Hematopoietic multipotent progenitor cell treated with erythropoietin and hydrocortisone succinate and interleukin-3 and kit ligand, for 17 days (in vitro differentiated cells): ENCODE data around the gene NRXN2.
A peak's percentile ranks its signal among the peaks of the same experiment; 100 is the strongest.

Source experiments
- DNase-seq: peaks from one replicate; pipeline ENCODE4 v3.0.0-alpha.2; 2015; ENCODE audit warnings: low spot score

The NRXN2 gene

GRCh38 chr11:64743591-64744543 is 20.9 kb upstream of the NRXN2 start, which contains the start of gene RASGRP2:
Gene RASGRP2, minus strand, starts transcription at chr11:64744142. Its CDS starts 1,276 bp downstream, at chr11:64742866.
- DNase-seq = no peak

- peak; percentile 58 for DNase-seq
Observed at GRCh38 chr11:64742889-64743590, 20.0 kb upstream of the NRXN2 start.

GRCh38 chr11:64742087-64742888 is 19.3 kb upstream of the NRXN2 start:
- DNase-seq = no peak

- DNase-seq = no peak
Observed at GRCh38 chr11:64741375-64742086, 18.5 kb upstream of the NRXN2 start.

- no peak for DNase-seq
Observed at GRCh38 chr11:64739871-64740270, 16.9 kb upstream of the NRXN2 start.

- DNase-seq = no peak
Observed at GRCh38 chr11:64736654-64737053, 13.7 kb upstream of the NRXN2 start.

GRCh38 chr11:64735725-64736259 is 12.8 kb upstream of the NRXN2 start:
- no peak for DNase-seq

- DNase-seq = no peak
Observed at GRCh38 chr11:64734811-64735724, 12.1 kb upstream of the NRXN2 start.

GRCh38 chr11:64731601-64732000 is 8.6 kb upstream of the NRXN2 start:
- DNase-seq = no peak

GRCh38 chr11:64729851-64730382 is 6.9 kb upstream of the NRXN2 start:
- no peak for DNase-seq

- DNase-seq = no peak
Observed at GRCh38 chr11:64728757-64729365, 5.9 kb upstream of the NRXN2 start.

- DNase-seq = no peak
Observed at GRCh38 chr11:64726867-64727530, 4.0 kb upstream of the NRXN2 start.

GRCh38 chr11:64726211-64726641 is 3.2 kb upstream of the NRXN2 start:
- DNase-seq = no peak

GRCh38 chr11:64724863-64725532 is 2.0 kb upstream of the NRXN2 start:
- no peak for DNase-seq

- DNase-seq = no peak
Observed at GRCh38 chr11:64723907-64724862, 1.2 kb upstream of the NRXN2 start.

GRCh38 chr11:64722141-64723065 is 594 bp downstream of the NRXN2 start:
- DNase-seq = no peak
